GM12878 (cell line): ENCODE measurements around the gene TBC1D1. TPM values are rescaled to one million over a fixed set of nuclear protein-coding genes. Genes with fewer than 3 reads are reported as not detected.

ENCODE experiments used
- ATAC-seq: fragments of 200-7000 bp; cut with Tn5 transposase; 3 replicates; pipeline ENCODE4 v1.9.1; 2020; ENCODE audit warnings: mild to moderate bottlenecking, moderate library complexity
- BruUV-seq: library from RNA; stranded (reverse); fragments of 400-500 nt; replicated peaks from 2 replicates; lab custom pipeline; 2021; lab: Mats Ljungman, UMichigan
- CTCF ChIA-PET: fragments of 300-600 bp; sonication (Branson Sonifier 250); formaldehyde crosslinking; extraction: SDS; loops from one replicate; lab custom pipeline; 2021; ENCODE audit warnings: inconsistent platforms; lab: Yijun Ruan, JAX
- POLR2A ChIA-PET: fragments of 350-600 bp; formaldehyde crosslinking; extraction: SDS; loops from one replicate; lab custom pipeline; 2021; ENCODE audit warnings: inconsistent platforms; lab: Charles Lee
- RAD21 ChIA-PET: fragments of 300-600 bp; sonication (Branson Sonifier 250); formaldehyde crosslinking; loops from one replicate; lab custom pipeline; 2023; ENCODE audit warnings: antibody characterized with exemption; ENCODE audit not compliant: unreplicated experiment; lab: Charles Lee
- SMC1A ChIA-PET: fragments of 300-600 bp; sonication (Branson Sonifier 250); formaldehyde crosslinking; loops from one replicate; lab custom pipeline; 2023; ENCODE audit not compliant: unreplicated experiment, uncharacterized antibody; lab: Charles Lee
- DNase-seq: peaks from one replicate; pipeline ENCODE4 v3.0.0-alpha.2; 2011; ENCODE audit warnings: low read depth, low spot score
- FAIRE-seq: peaks from 3 replicates; lab custom pipeline; 2011; peaks lifted over from hg19 to GRCh38; lab: Jason Lieb, UNC
- H2AFZ ChIP-seq: 2 replicates; pipeline ENCODE4 v1.6.0; 2011; ENCODE audit warnings: low read depth, low read length, control low read depth; ENCODE audit not compliant: control insufficient read depth
- H3K27ac ChIP-seq: 2 replicates; pipeline ENCODE4 v1.5.1; 2011; ENCODE audit warnings: control low read depth; ENCODE audit not compliant: control insufficient read depth, insufficient read depth
- H3K27me3 ChIP-seq, 2 experiments: replicated peaks in 1 of 2; 2 replicates each; pipeline versions ENCODE4 v1.6.0 to v1.6.1; 2011; ENCODE audit warnings: low read length in 1 of 2; ENCODE audit not compliant: control insufficient read depth in 2 of 2, insufficient read depth in 2 of 2
- H3K36me3 ChIP-seq, 2 experiments: 2 replicates each; pipeline ENCODE4 v1.5.1; 2011; ENCODE audit warnings: low read length in 1 of 2; ENCODE audit not compliant: control insufficient read depth in 2 of 2, insufficient read depth in 2 of 2
- H3K4me1 ChIP-seq: 2 replicates; pipeline ENCODE4 v1.6.1; 2011; ENCODE audit warnings: mild to moderate bottlenecking, low read length, moderate library complexity, mixed read lengths; ENCODE audit not compliant: control insufficient read depth, insufficient read depth
- H3K4me2 ChIP-seq: 2 replicates; pipeline ENCODE4 v1.6.0; 2011; ENCODE audit warnings: control low read depth; ENCODE audit not compliant: control insufficient read depth, insufficient read depth
- H3K4me3 ChIP-seq: fragments of 200-600 bp; sonication (generic); 2 replicates; pipeline ENCODE4 v1.5.1; 2016
- H3K79me2 ChIP-seq: 2 replicates; pipeline ENCODE4 v1.6.0; 2011; ENCODE audit warnings: low read length; ENCODE audit not compliant: control insufficient read depth, insufficient read depth
- H3K9ac ChIP-seq: 2 replicates; pipeline ENCODE4 v1.8.0; 2011; ENCODE audit warnings: low read length, control low read depth, mixed read lengths; ENCODE audit not compliant: control insufficient read depth, insufficient read depth
- H3K9me3 ChIP-seq: replicated peaks from 3 replicates; pipeline ENCODE4 v1.5.1; 2011; ENCODE audit warnings: mild to moderate bottlenecking, low read length; ENCODE audit not compliant: control insufficient read depth, insufficient read depth
- H4K20me1 ChIP-seq: 2 replicates; pipeline ENCODE4 v1.6.0; 2011; ENCODE audit not compliant: control insufficient read depth, insufficient read depth
- EP300 ChIP-seq, 2 experiments: fragments of 150-350 bp in 1 of 2; IDR thresholded peaks; 2 replicates each; pipeline ENCODE4 v1.6.1; 2011 to 2012; ENCODE audit warnings: low read depth in 2 of 2, low read length in 2 of 2, borderline replicate concordance in 1 of 2, improper control_type of control experiment in 1 of 2, inconsistent platforms in 1 of 2; ENCODE audit not compliant: control insufficient read depth in 1 of 2
- ESRRA ChIP-seq: IDR thresholded peaks from 2 replicates; pipeline ENCODE4 v1.6.1; 2012; ENCODE audit warnings: mild to moderate bottlenecking, low read length, improper control_type of control experiment
- FOXK2 ChIP-seq: fragments of 450-650 bp; IDR thresholded peaks from 2 replicates; pipeline ENCODE4 v1.6.1; 2017; ENCODE audit warnings: mild to moderate bottlenecking, moderate library complexity
- KLF5 ChIP-seq: fragments of 450-650 bp; IDR thresholded peaks from 2 replicates; pipeline ENCODE4 v1.6.1; 2014; ENCODE audit warnings: mild to moderate bottlenecking; ENCODE audit not compliant: partially characterized antibody
- NFXL1 ChIP-seq: fragments of 450-650 bp; IDR thresholded peaks from 2 replicates; pipeline ENCODE4 v1.6.1; 2017; ENCODE audit warnings: antibody characterized with exemption, mild to moderate bottlenecking, borderline replicate concordance
- NKRF ChIP-seq: fragments of 450-650 bp; conservative IDR thresholded peaks from 2 replicates; pipeline ENCODE4 v1.6.1; 2017; ENCODE audit warnings: mild to moderate bottlenecking, moderate library complexity
- PML ChIP-seq: IDR thresholded peaks from 2 replicates; pipeline ENCODE4 v1.6.1; 2012; ENCODE audit warnings: low read length, inconsistent platforms
- RB1 ChIP-seq: fragments of 450-650 bp; formaldehyde crosslinking; IDR thresholded peaks from 2 replicates; pipeline ENCODE4 v1.6.1; 2017; ENCODE audit warnings: mild to moderate bottlenecking, borderline replicate concordance
- RUNX3 ChIP-seq: IDR thresholded peaks from 2 replicates; pipeline ENCODE4 v1.6.1; 2012; ENCODE audit warnings: low read length, inconsistent platforms
- SMC3 ChIP-seq: IDR thresholded peaks from 2 replicates; pipeline ENCODE4 v1.6.1; 2011; ENCODE audit warnings: low read length, improper control_type of control experiment, borderline replicate concordance
- SRF ChIP-seq, 2 experiments: IDR thresholded peaks; 2 replicates each; pipeline ENCODE4 v1.6.1; 2011; ENCODE audit warnings: low read depth in 2 of 2, low read length in 2 of 2, mild to moderate bottlenecking in 1 of 2, moderate library complexity in 1 of 2
- TAF1 ChIP-seq: IDR thresholded peaks from 2 replicates; pipeline ENCODE4 v1.6.1; 2011; ENCODE audit warnings: mild to moderate bottlenecking, low read depth, low read length, borderline replicate concordance
- TCF12 ChIP-seq: IDR thresholded peaks from 2 replicates; pipeline ENCODE4 v1.6.1; 2011; ENCODE audit warnings: low read depth, mild to moderate bottlenecking, low read length
- USF2 ChIP-seq: IDR thresholded peaks from 2 replicates; pipeline ENCODE4 v1.6.1; 2011; ENCODE audit warnings: low read depth, low read length, improper control_type of control experiment, borderline replicate concordance
- WRNIP1 ChIP-seq: IDR thresholded peaks from 2 replicates; pipeline ENCODE4 v1.6.1; 2011; ENCODE audit warnings: low read depth, low read length, improper control_type of control experiment, borderline replicate concordance
- ZBTB4 ChIP-seq: fragments of 450-650 bp; formaldehyde crosslinking; IDR thresholded peaks from 2 replicates; pipeline ENCODE4 v1.4.0; 2022; ENCODE audit warnings: mild to moderate bottlenecking, moderate library complexity
- ZNF217 ChIP-seq: fragments of 450-650 bp; IDR thresholded peaks from 2 replicates; pipeline ENCODE4 v1.6.1; 2017; ENCODE audit warnings: antibody characterized with exemption, mild to moderate bottlenecking
- ZZZ3 ChIP-seq: IDR thresholded peaks from 2 replicates; pipeline ENCODE4 v1.6.1; 2011; ENCODE audit warnings: low read depth; ENCODE audit not compliant: control insufficient read depth, insufficient read length
- WGBS: methylation state at CpG from one replicate; pipeline ENCODE4 v1.1.6; 2016; ENCODE audit warnings: low lambda C conversion rate; ENCODE audit not compliant: insufficient replicate concordance, insufficient coverage; ENCODE audit errors: missing lambda C conversion rate; 5-methylcytosine and 5-hydroxymethylcytosine counted together
- in situ Hi-C: fragments of 300-500 bp; cut with MboI; formaldehyde crosslinking; loops from 9 replicates; pipeline ENCODE4 v1.14.3; 2018; ENCODE audit warnings: mixed read lengths
- intact Hi-C: fragments of 100-400 bp; cut with micrococcal nuclease; formaldehyde crosslinking; loops from one replicate; pipeline ENCODE4 v1.14.2; 2022; ENCODE audit not compliant: unreplicated experiment
- polyA plus RNA-seq, 11 experiments: library from polyadenylated mRNA; depleted of rRNA in 4 of 11; unstranded in 6 of 11; stranded (reverse) in 5 of 11; fragments of >200 nt; fragmentation: Nextera tagmentation in 4 of 11; fragmentation: Illumina TruSeq in 1 of 11; extraction: Ambion mirVana in 4 of 11; extraction: Trizol in 1 of 11; gene quantifications; 1 replicate in 1 of 11; 2 replicates in 10 of 11; pipeline versions ENCODE4 v1.2.1 to v1.2.3, GENCODE V29; 2011 to 2016; ENCODE audit warnings: inconsistent platforms in 2 of 11, missing spikeins in 2 of 11, low read depth in 1 of 11
- total RNA-seq, 4 experiments: library from RNA; depleted of rRNA in 3 of 4; stranded (reverse); fragments of >200 nt in 3 of 4; fragmentation: Illumina TruSeq in 1 of 4; extraction: Trizol in 1 of 4; gene quantifications; 2 replicates each; pipeline versions ENCODE4 v1.2.1 to v1.2.3, GENCODE V29; 2013 to 2021

The TBC1D1 gene
- total and polyA plus RNA-seq, 10 of the 15 experiments (the other 5 are each of a cell fraction or from before 2014, with no cell fraction given): 5.3 to 102 (median 57.8) TPM

GRCh38 chr4:38107818-38108217 is 216.9 kb downstream of the TBC1D1 start:
- no peaks in the 10 kb centered on the region for H3K27me3 ChIP-seq
- no peak overlapping the region for H3K4me3 ChIP-seq
- H3K9me3 ChIP-seq: no peaks in the 10 kb centered on the region
- ChIA-PET RAD21 (no interaction called here), CTCF (no interaction called here), SMC1A (no interaction called here), POLR2A (interaction anchor here (0.6 kb wide), 1 partner anchor 648 kb away, joined by 3 read pairs; no protein-coding TSS in a partner anchor)
- in situ Hi-C loops: no loop called here
- H3K79me2 ChIP-seq: no peaks in the 10 kb centered on the region
- 100% methylated on average over 2 of the region's 2 CpGs for WGBS
- no peak overlapping the region for H3K9ac ChIP-seq
- BruUV-seq: no TSS peak
- intact Hi-C loops: no loop called here
- DNase-seq (no peak), ATAC-seq (no peak), FAIRE-seq (no peak)
- no peak overlapping the region for H3K4me2 ChIP-seq
- TF ChIP-seq NKRF: no peak
- no peak for TF ChIP-seq ZZZ3
- no peak for TF ChIP-seq KLF5
- TF ChIP-seq RUNX3: no peak
- no peak for TF ChIP-seq NFXL1
- no peak for TF ChIP-seq FOXK2
- no peak for TF ChIP-seq WRNIP1
- no peak for TF ChIP-seq TAF1
- no peak for TF ChIP-seq ZBTB4 (CRISPR knock-in tag)
- no peak for TF ChIP-seq USF2
- no peak for TF ChIP-seq SMC3
- no peak for TF ChIP-seq TCF12
- no peak for TF ChIP-seq PML
- TF ChIP-seq RB1: no peak
- no peak for TF ChIP-seq ZNF217
- no peak for TF ChIP-seq SRF (IDR thresholded peaks at IDR 0.05; ENCODE audit: low read depth in 2 of 2, low read length in 2 of 2)
- TF ChIP-seq ESRRA: no peak
- no peak for TF ChIP-seq EP300 (IDR thresholded peaks at IDR 0.05; ENCODE audit: borderline replicate concordance in 1 of 2, control insufficient read depth in 1 of 2, low read depth in 2 of 2, low read length in 2 of 2)
- H3K4me1 ChIP-seq: peaks cover 22% of the 10 kb centered on the region
- H3K27ac ChIP-seq: no peak overlapping the region
- H2AFZ ChIP-seq: no peak overlapping the region
- H3K36me3 ChIP-seq: peaks cover 7 to 17% of the 10 kb centered on the region in 2 experiments
- H4K20me1 ChIP-seq: no peaks in the 10 kb centered on the region
